DND-41 (cell line): ENCODE data around the gene MEIG1.
"Not testable (repeated sequence)": the region's sequence is repeated elsewhere in the genome, so short reads cannot be mapped to it uniquely, and the experiment has no call there.

Experiments
- ATAC-seq: fragments of 200-7000 bp; cut with Tn5 transposase; 3 replicates; pipeline ENCODE4 v1.9.1; 2021; ENCODE audit warnings: low read depth; ENCODE audit not compliant: insufficient read depth
- DNase-seq: peaks from one replicate; pipeline ENCODE4 v3.0.0-alpha.2; 2020
- H2AFZ ChIP-seq: 2 replicates; pipeline ENCODE4 v1.6.0; 2012; ENCODE audit warnings: low read depth, low read length
- H3K27ac ChIP-seq: 2 replicates; pipeline ENCODE4 v1.5.1; 2012; ENCODE audit warnings: low read length, inconsistent platforms
- H3K27me3 ChIP-seq: fragments of 200-600 bp; sonication (generic); 2 replicates; pipeline ENCODE4 v1.6.0; 2012; ENCODE audit warnings: low read length, mild to moderate bottlenecking, inconsistent platforms; ENCODE audit not compliant: insufficient read depth, poor library complexity
- H3K36me3 ChIP-seq: 2 replicates; pipeline ENCODE4 v1.5.1; 2012; ENCODE audit warnings: low read length, inconsistent platforms; ENCODE audit not compliant: insufficient read depth
- H3K4me1 ChIP-seq: 2 replicates; pipeline ENCODE4 v1.5.1; 2012; ENCODE audit warnings: mild to moderate bottlenecking, low read length; ENCODE audit not compliant: insufficient read depth
- H3K4me2 ChIP-seq: 2 replicates; pipeline ENCODE4 v1.6.0; 2012; ENCODE audit warnings: mild to moderate bottlenecking, moderate library complexity, low read length, inconsistent platforms; ENCODE audit not compliant: insufficient read depth
- H3K4me3 ChIP-seq, 2 experiments: fragments of 200-600 bp in 1 of 2; shearing (Covaris generic) in 1 of 2; 2 replicates each; pipeline ENCODE4 v1.5.1; 2012 to 2016; ENCODE audit warnings: inconsistent platforms in 2 of 2, low read length in 2 of 2, mild to moderate bottlenecking in 2 of 2, low read depth in 1 of 2, moderate library complexity in 1 of 2
- H3K79me2 ChIP-seq: 2 replicates; pipeline ENCODE4 v1.6.0; 2012; ENCODE audit warnings: low read length, inconsistent platforms; ENCODE audit not compliant: insufficient read depth
- H3K9ac ChIP-seq: 2 replicates; pipeline ENCODE4 v1.6.0; 2012; ENCODE audit warnings: low read depth, mild to moderate bottlenecking, inconsistent platforms, low read length, moderate library complexity
- H3K9me3 ChIP-seq: 2 replicates; pipeline ENCODE4 v1.5.1; 2012; ENCODE audit warnings: low read length, moderate library complexity, mild to moderate bottlenecking, inconsistent platforms; ENCODE audit not compliant: insufficient read depth, severe bottlenecking
- H4K20me1 ChIP-seq: 2 replicates; pipeline ENCODE4 v1.6.0; 2012; ENCODE audit warnings: low read length; ENCODE audit not compliant: insufficient read depth
- EZH2 ChIP-seq: IDR thresholded peaks from 3 replicates; pipeline ENCODE4 v1.6.1; 2012; ENCODE audit warnings: borderline replicate concordance, low read depth, mild to moderate bottlenecking, moderate library complexity, low read length, inconsistent platforms; ENCODE audit not compliant: severe bottlenecking
- TF ChIP-seq, protein P1 (sequence below): IDR thresholded peaks from 2 replicates; pipeline ENCODE4 v1.5.1; 2012; ENCODE audit warnings: borderline replicate concordance, low read length, moderate library complexity, mild to moderate bottlenecking; ENCODE audit not compliant: poor library complexity, severe bottlenecking; ENCODE audit errors: extremely low read depth

Gene MEIG1

DNA sequence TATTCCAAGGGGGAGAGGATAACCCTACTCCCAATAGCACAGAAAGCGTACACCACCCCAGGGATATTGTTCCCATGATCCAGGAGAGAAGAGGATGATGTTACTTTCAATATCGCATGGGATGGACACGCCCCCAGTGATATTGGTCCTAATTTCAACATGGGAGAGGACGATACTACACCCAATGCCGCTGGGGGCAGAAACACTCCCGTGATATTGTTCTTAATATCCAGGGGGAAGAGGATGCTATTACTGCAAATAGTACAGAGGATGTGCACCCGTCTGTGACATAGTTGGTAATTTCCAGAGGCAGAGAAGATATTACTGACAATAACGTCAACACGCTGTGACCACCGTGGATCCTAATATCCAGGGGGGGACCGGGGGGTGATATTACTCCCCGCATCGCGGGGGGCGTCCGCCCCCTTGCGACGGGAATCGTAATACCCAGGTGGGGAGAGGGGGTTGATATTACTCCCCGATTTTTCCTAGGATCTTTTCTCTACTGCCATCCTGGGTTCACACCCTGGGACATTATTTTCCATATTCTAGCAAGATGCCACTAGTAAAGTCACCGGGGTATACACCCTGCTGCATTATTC is 16.6 kb downstream of the MEIG1 start:
- no peak overlapping the region for H3K4me2 ChIP-seq
- no peak for DNase-seq

DNA sequence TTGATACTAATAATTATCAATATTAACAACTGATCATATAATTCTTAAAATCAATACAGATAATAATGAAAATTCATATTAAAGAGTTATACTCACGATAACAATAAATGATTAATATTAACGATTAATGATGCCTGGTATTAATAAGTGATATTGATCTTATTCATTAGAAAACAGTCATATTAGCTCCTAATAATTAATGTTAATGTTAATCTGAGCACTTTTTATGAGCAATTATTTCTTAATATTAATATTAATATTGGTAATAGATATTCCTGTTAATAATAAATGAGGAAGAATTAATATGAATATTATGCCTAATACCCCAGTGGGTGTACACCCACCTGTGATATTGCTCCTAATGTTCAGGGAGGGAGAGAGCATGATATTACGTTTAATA is 23.6 kb downstream of the MEIG1 start:
- Histone ChIP-seq H4K20me1 (no peaks in the 10 kb centered on the region), H3K4me3 (no peak overlapping the region), H3K27me3 (no peaks in the 10 kb centered on the region), H3K4me2 (no peak overlapping the region), H3K9me3 (no peaks in the 10 kb centered on the region), H3K9ac (no peak overlapping the region), H3K4me1 (no peaks in the 10 kb centered on the region), H3K36me3 (no peaks in the 10 kb centered on the region), H3K79me2 (no peaks in the 10 kb centered on the region), H3K27ac (no peak overlapping the region), H2AFZ (no peak overlapping the region)
- DNase-seq (no peak), ATAC-seq (no peak)
- TF ChIP-seq, protein P1, sequence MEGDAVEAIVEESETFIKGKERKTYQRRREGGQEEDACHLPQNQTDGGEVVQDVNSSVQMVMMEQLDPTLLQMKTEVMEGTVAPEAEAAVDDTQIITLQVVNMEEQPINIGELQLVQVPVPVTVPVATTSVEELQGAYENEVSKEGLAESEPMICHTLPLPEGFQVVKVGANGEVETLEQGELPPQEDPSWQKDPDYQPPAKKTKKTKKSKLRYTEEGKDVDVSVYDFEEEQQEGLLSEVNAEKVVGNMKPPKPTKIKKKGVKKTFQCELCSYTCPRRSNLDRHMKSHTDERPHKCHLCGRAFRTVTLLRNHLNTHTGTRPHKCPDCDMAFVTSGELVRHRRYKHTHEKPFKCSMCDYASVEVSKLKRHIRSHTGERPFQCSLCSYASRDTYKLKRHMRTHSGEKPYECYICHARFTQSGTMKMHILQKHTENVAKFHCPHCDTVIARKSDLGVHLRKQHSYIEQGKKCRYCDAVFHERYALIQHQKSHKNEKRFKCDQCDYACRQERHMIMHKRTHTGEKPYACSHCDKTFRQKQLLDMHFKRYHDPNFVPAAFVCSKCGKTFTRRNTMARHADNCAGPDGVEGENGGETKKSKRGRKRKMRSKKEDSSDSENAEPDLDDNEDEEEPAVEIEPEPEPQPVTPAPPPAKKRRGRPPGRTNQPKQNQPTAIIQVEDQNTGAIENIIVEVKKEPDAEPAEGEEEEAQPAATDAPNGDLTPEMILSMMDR: no peak
- no peak for TF ChIP-seq EZH2

More for the DNA sequence above, 16.6 kb downstream of the MEIG1 start:
- no peaks in the 10 kb centered on the region for H3K79me2 ChIP-seq
- no peak for TF ChIP-seq EZH2
- TF ChIP-seq, protein P1: no peak
- H3K9ac ChIP-seq: no peak overlapping the region
- no peak overlapping the region for H3K4me3 ChIP-seq
- ATAC-seq: no peak
- no peaks in the 10 kb centered on the region for H3K36me3 ChIP-seq
- no peak overlapping the region for H2AFZ ChIP-seq
- H4K20me1 ChIP-seq: no peaks in the 10 kb centered on the region
- H3K9me3 ChIP-seq: no peaks in the 10 kb centered on the region
- no peak overlapping the region for H3K27ac ChIP-seq
- H3K27me3 ChIP-seq: no peaks in the 10 kb centered on the region
- H3K4me1 ChIP-seq: no peaks in the 10 kb centered on the region

DNA sequence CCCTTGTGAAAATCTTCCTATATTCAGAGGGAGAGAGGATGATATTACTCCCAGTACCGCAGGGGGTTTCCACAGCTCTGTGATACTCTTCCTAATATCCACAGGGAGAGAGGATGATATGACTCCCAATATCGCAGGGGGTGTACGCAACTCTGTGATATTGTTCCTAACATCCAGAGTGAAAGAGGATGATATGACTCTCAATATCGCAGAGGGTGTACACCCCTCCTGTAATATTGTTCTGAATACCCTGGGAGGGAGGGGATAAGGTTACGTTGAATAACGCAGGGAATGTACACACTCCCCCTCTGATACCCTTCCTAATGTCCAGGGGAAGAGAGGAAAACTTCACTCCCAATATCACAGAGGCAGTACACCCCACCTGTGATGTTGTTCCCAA is 30.4 kb downstream of the MEIG1 start:
- not testable (repeated sequence) for H3K4me2 ChIP-seq, H3K4me1 ChIP-seq, H3K4me3 ChIP-seq, H3K27me3 ChIP-seq, H3K36me3 ChIP-seq, DNase-seq, H4K20me1 ChIP-seq, H3K27ac ChIP-seq, ATAC-seq, H3K79me2 ChIP-seq, H2AFZ ChIP-seq, H3K9ac ChIP-seq, H3K9me3 ChIP-seq

DNA sequence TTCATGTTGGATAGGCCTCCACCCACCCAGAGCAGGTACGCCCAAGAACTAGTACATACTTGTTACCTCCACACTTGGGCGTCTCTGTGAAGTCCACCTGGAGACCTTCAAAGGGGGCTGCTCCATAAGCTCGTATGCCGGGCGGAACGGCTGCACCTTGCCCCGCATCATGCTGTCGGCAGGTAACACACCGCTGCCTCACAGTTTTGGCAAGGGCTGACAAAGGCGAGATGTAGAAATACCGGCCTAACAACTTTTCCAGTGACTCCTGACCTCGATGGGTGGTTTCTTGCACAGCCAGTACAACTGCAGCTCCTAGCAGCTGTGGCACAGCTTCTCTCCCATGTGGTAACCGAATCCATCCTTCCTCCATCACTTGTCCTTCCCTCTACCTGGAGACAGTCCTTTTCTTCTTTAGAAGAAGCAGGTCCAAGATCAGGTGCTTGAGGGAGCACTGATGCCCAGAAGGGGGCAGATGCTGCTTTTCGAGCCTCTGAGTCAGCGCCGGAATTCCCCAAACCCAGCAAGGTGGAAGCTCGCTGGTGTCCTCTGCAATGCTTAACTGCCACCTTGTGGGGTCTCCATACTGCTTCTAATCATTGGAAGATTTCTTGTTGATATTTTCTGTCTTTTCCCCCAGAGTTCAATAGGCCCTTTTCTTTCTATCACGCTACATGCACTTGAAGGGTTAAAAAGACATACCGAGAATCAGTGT is 32.0 kb downstream of the MEIG1 start:
- not testable (repeated sequence) for H2AFZ ChIP-seq, H3K9ac ChIP-seq, H3K79me2 ChIP-seq, H3K9me3 ChIP-seq, H3K4me3 ChIP-seq, H3K27me3 ChIP-seq, H3K27ac ChIP-seq, H4K20me1 ChIP-seq, H3K36me3 ChIP-seq, H3K4me2 ChIP-seq, H3K4me1 ChIP-seq, ATAC-seq
- DNase-seq: peak; percentile 30
- TF ChIP-seq, protein P1: peak; percentile 35

DNA sequence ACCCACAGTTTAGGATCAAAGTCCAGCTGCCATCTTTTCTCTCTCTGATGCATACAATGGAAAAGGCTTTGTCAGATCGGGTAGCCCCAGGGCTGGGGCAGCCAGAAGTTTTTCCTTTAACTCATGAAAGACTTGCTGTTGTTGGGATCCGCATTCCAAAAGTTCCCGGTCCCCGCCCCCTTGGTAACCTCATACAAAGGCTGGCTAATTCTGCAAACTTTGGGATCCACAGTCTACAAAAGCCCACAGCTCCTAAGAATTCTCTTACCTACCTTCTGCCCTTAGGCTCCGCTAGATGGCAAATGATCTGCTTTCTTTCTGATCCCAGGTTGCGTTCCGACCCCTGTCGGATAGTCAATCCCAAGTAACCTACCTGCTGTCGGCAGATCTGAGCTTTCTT is 33.1 kb downstream of the MEIG1 start:
- not testable (repeated sequence) for H3K27me3 ChIP-seq, H3K79me2 ChIP-seq, H3K9ac ChIP-seq, H4K20me1 ChIP-seq, H3K4me2 ChIP-seq, H3K9me3 ChIP-seq, H3K4me1 ChIP-seq, ATAC-seq, DNase-seq, H3K27ac ChIP-seq, H3K36me3 ChIP-seq, H3K4me3 ChIP-seq, H2AFZ ChIP-seq
